G401 (cell line): ENCODE measurements around the gene GSG1L. TPM values are rescaled to one million over a fixed set of nuclear protein-coding genes. Genes with fewer than 3 reads are reported as not detected.

Source experiments
- DNase-seq: peaks from one replicate; pipeline ENCODE4 v3.0.0-alpha.2; 2015; ENCODE audit warnings: low spot score
- in situ Hi-C: cut with HindIII; loops from 2 replicates; pipeline ENCODE4 v1.10.0; 2016; ENCODE audit warnings: low sequenced_read_pairs, mixed read lengths
- total RNA-seq: library from RNA; depleted of rRNA; stranded (reverse); fragments of >200 nt; shearing (Covaris generic); gene quantifications from 2 replicates; pipeline ENCODE4 v1.2.3, GENCODE V29; 2014

Gene GSG1L
- total RNA-seq, 1 experiment from 2014 or later: not detected

- no peak for DNase-seq
- in situ Hi-C loops: no loop called here
Observed at GRCh38 chr16:28093385-28093725, 29.8 kb upstream of the GSG1L start.

- no peak for DNase-seq
- in situ Hi-C loops: no loop called here
Observed at GRCh38 chr16:28092721-28093384, 29.3 kb upstream of the GSG1L start.

GRCh38 chr16:28091656-28092055, 28.1 kb upstream of the GSG1L start:
- no peak for DNase-seq
- in situ Hi-C loops: no loop called here

GRCh38 chr16:28090646-28091377, 27.3 kb upstream of the GSG1L start:
- in situ Hi-C loops: no loop called here

GRCh38 chr16:28089992-28090365, 26.5 kb upstream of the GSG1L start:
- DNase-seq: no peak
- in situ Hi-C loops: no loop called here

More at GRCh38 chr16:28090646-28091377, 27.3 kb upstream of the GSG1L start:
- no peak for DNase-seq

- DNase-seq: no peak
- in situ Hi-C loops: no loop called here
Observed at GRCh38 chr16:28089205-28089991, 25.9 kb upstream of the GSG1L start.

- in situ Hi-C loops: no loop called here
Observed at GRCh38 chr16:28087675-28088300, 24.3 kb upstream of the GSG1L start.

GRCh38 chr16:28087140-28087660, 23.7 kb upstream of the GSG1L start:
- no peak for DNase-seq
- in situ Hi-C loops: no loop called here

More at GRCh38 chr16:28087675-28088300, 24.3 kb upstream of the GSG1L start:
- DNase-seq: no peak

- in situ Hi-C loops: no loop called here
Observed at GRCh38 chr16:28086186-28087139, 22.9 kb upstream of the GSG1L start.

GRCh38 chr16:28085389-28086171, 22.1 kb upstream of the GSG1L start:
- no peak for DNase-seq
- in situ Hi-C loops: no loop called here

More at GRCh38 chr16:28086186-28087139, 22.9 kb upstream of the GSG1L start:
- DNase-seq: no peak

GRCh38 chr16:28084209-28084608, 20.7 kb upstream of the GSG1L start:
- no peak for DNase-seq
- in situ Hi-C loops: no loop called here

- in situ Hi-C loops: no loop called here
- no peak for DNase-seq
Observed at GRCh38 chr16:28082624-28083023, 19.1 kb upstream of the GSG1L start.

- DNase-seq: no peak
- in situ Hi-C loops: no loop called here
Observed at GRCh38 chr16:28081391-28081968, 18.0 kb upstream of the GSG1L start.

GRCh38 chr16:28078261-28078660, 14.7 kb upstream of the GSG1L start:
- DNase-seq: no peak
- in situ Hi-C loops: no loop called here

GRCh38 chr16:28073836-28074235, 10.3 kb upstream of the GSG1L start:
- DNase-seq: no peak
- in situ Hi-C loops: no loop called here

GRCh38 chr16:28072087-28072486, 8.6 kb upstream of the GSG1L start:
- in situ Hi-C loops: no loop called here
- no peak for DNase-seq
